HepG2 (cell line): ENCODE measurements around the gene C9orf50. TPM values are rescaled to one million over a fixed set of nuclear protein-coding genes. Genes with fewer than 3 reads are reported as not detected.

Experiments used
- GFI1 ChIP-seq: sonication (generic); formaldehyde crosslinking; IDR thresholded peaks from 2 replicates; pipeline ENCODE4 v1.5.0; 2020; ENCODE audit warnings: missing genetic modification reagents, mild to moderate bottlenecking, borderline replicate concordance
- ISX ChIP-seq: sonication (generic); formaldehyde crosslinking; conservative IDR thresholded peaks from 2 replicates; pipeline ENCODE4 v1.5.0; 2020; ENCODE audit warnings: missing genetic modification reagents
- NCOR1 ChIP-seq: fragments of 200-600 bp; sonication (generic); IDR thresholded peaks from 2 replicates; pipeline ENCODE4 v1.7.0; 2017; ENCODE audit warnings: antibody characterized with exemption, low read length, borderline replicate concordance
- NFAT5 ChIP-seq: sonication (generic); formaldehyde crosslinking; IDR thresholded peaks from 2 replicates; pipeline ENCODE4 v1.4.0; 2020; ENCODE audit warnings: missing genetic modification reagents
- PRDM4 ChIP-seq: sonication (generic); formaldehyde crosslinking; IDR thresholded peaks from 2 replicates; pipeline ENCODE4 v1.9.0; 2021; ENCODE audit warnings: missing genetic modification reagents, borderline replicate concordance
- RBAK ChIP-seq: sonication (generic); formaldehyde crosslinking; IDR thresholded peaks from 2 replicates; pipeline ENCODE4 v1.5.1; 2020; ENCODE audit warnings: mild to moderate bottlenecking, missing genetic modification reagents
- SIX4 ChIP-seq: sonication (generic); formaldehyde crosslinking; IDR thresholded peaks from 2 replicates; pipeline ENCODE4 v1.4.0; 2020; ENCODE audit warnings: missing genetic modification reagents
- ZHX1 ChIP-seq: sonication (generic); formaldehyde crosslinking; IDR thresholded peaks from 2 replicates; pipeline ENCODE4 v1.8.1; 2022; ENCODE audit warnings: low read depth, mild to moderate bottlenecking, missing genetic modification reagents
- ZNF260 ChIP-seq: sonication (generic); formaldehyde crosslinking; IDR thresholded peaks from 2 replicates; pipeline ENCODE4 v1.4.0; 2020; ENCODE audit warnings: missing genetic modification reagents, low read depth, mild to moderate bottlenecking, borderline replicate concordance
- ZNF3 ChIP-seq: IDR thresholded peaks from 2 replicates; pipeline ENCODE4 v1.7.0; 2017; ENCODE audit warnings: inconsistent platforms
- ZNF468 ChIP-seq: sonication (generic); formaldehyde crosslinking; IDR thresholded peaks from 2 replicates; pipeline ENCODE4 v1.8.0; 2022; ENCODE audit warnings: mild to moderate bottlenecking, moderate library complexity, missing genetic modification reagents
- polyA plus RNA-seq, 8 experiments: library from polyadenylated mRNA; depleted of rRNA in 3 of 8; stranded (reverse) in 7 of 8; unstranded in 1 of 8; fragments of >200 nt; fragmentation: Illumina TruSeq in 4 of 8; extraction: Trizol in 4 of 8; gene quantifications; 2 replicates each; pipeline versions ENCODE4 v1.2.1 to v1.2.3, GENCODE V29; 2011 to 2016; ENCODE audit warnings: low read depth in 4 of 8, missing spikeins in 1 of 8, mixed read lengths in 1 of 8; ENCODE audit not compliant: insufficient read depth in 1 of 8
- total RNA-seq, 5 experiments: library from RNA; depleted of rRNA; stranded (reverse); fragments of >200 nt; fragmentation: Illumina TruSeq; extraction: Trizol; gene quantifications; 2 replicates each; pipeline ENCODE4 v1.2.3, GENCODE V29; 2016; ENCODE audit warnings: low read depth in 1 of 5
- TF ChIP-seq, protein P1 (sequence below): sonication (generic); formaldehyde crosslinking; IDR thresholded peaks from 2 replicates; pipeline ENCODE4 v1.4.0; 2020; ENCODE audit warnings: mild to moderate bottlenecking, missing genetic modification reagents, borderline replicate concordance

C9orf50 gene
- total and polyA plus RNA-seq, 2 of the 13 experiments (the other 11 are each of a cell fraction or from before 2014, with no cell fraction given), result not detected

GRCh38 chr9:129568560-129569501 lies 52.1 kb downstream of the C9orf50 start (continued):
- TF ChIP-seq ZNF260 (no peak), NCOR1 (no peak), ZNF3 (CRISPR knock-in tag) (no peak), GFI1 (no peak), SIX4 (CRISPR knock-in tag) (no peak), ZNF468 (CRISPR knock-in tag) (no peak), RBAK (CRISPR knock-in tag) (no peak), ZHX1 (CRISPR knock-in tag) (no peak), NFAT5 (CRISPR knock-in tag) (no peak), ISX (CRISPR knock-in tag) (no peak), PRDM4 (CRISPR knock-in tag) (no peak)
- TF ChIP-seq, protein P1, sequence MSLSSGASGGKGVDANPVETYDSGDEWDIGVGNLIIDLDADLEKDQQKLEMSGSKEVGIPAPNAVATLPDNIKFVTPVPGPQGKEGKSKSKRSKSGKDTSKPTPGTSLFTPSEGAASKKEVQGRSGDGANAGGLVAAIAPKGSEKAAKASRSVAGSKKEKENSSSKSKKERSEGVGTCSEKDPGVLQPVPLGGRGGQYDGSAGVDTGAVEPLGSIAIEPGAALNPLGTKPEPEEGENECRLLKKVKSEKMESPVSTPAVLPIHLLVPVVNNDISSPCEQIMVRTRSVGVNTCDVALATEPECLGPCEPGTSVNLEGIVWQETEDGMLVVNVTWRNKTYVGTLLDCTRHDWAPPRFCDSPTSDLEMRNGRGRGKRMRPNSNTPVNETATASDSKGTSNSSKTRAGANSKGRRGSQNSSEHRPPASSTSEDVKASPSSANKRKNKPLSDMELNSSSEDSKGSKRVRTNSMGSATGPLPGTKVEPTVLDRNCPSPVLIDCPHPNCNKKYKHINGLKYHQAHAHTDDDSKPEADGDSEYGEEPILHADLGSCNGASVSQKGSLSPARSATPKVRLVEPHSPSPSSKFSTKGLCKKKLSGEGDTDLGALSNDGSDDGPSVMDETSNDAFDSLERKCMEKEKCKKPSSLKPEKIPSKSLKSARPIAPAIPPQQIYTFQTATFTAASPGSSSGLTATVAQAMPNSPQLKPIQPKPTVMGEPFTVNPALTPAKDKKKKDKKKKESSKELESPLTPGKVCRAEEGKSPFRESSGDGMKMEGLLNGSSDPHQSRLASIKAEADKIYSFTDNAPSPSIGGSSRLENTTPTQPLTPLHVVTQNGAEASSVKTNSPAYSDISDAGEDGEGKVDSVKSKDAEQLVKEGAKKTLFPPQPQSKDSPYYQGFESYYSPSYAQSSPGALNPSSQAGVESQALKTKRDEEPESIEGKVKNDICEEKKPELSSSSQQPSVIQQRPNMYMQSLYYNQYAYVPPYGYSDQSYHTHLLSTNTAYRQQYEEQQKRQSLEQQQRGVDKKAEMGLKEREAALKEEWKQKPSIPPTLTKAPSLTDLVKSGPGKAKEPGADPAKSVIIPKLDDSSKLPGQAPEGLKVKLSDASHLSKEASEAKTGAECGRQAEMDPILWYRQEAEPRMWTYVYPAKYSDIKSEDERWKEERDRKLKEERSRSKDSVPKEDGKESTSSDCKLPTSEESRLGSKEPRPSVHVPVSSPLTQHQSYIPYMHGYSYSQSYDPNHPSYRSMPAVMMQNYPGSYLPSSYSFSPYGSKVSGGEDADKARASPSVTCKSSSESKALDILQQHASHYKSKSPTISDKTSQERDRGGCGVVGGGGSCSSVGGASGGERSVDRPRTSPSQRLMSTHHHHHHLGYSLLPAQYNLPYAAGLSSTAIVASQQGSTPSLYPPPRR, result peak; percentile 19; the same call in 1 of the 2 replicates
